DOHH2 (cell line): ENCODE measurements around the gene DNAJC4.

ENCODE experiments used
- EZH2phosphoT487 ChIP-seq: fragments of 200-600 bp; sonication (generic); IDR thresholded peaks from 2 replicates; pipeline ENCODE4 v1.6.1; 2017; ENCODE audit warnings: borderline replicate concordance, mild to moderate bottlenecking, antibody characterized with exemption, low read length, moderate library complexity, mixed read lengths
- TF ChIP-seq, protein P1 (sequence below): fragments of 200-600 bp; sonication (generic); IDR thresholded peaks from one replicate; pipeline ENCODE4 v1.5.1; 2014; ENCODE audit warnings: antibody characterized with exemption, mild to moderate bottlenecking, low read depth, low read length; ENCODE audit not compliant: poor library complexity, severe bottlenecking

DNA sequence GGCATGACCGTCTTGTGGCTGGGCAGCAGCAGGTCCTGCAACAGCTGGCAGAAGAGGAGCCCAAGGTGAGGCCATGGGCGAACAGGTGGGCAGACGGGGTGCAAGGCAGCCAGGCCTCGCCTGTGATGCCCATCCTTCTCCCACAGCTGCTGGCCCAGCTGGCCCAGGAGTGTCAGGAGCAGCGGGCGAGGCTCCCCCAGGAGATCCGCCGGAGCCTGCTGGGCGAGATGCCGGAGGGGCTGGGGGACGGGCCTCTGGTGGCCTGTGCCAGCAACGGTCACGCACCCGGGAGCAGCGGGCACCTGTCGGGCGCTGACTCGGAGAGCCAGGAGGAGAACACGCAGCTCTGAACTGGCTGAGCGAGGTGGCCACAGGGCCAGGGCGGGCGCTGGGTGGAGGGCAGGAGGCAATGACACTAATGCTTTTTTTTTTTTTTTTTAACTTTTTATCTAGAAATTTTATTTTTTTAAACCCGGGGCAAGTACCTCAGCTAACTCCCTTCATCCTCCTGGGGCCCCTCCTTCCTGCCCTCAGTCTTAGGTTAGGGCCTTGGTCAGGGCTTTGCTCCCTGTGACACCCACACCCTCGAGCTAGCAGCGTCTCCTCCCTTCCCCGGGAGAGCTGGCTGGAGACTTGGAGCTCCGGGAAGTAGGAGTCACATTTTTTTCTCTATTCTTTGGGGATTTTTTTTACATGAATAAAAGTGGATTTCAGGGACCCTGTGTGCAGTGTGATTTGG lies 37.0 kb downstream of the DNAJC4 start:
- TF ChIP-seq, protein P1, sequence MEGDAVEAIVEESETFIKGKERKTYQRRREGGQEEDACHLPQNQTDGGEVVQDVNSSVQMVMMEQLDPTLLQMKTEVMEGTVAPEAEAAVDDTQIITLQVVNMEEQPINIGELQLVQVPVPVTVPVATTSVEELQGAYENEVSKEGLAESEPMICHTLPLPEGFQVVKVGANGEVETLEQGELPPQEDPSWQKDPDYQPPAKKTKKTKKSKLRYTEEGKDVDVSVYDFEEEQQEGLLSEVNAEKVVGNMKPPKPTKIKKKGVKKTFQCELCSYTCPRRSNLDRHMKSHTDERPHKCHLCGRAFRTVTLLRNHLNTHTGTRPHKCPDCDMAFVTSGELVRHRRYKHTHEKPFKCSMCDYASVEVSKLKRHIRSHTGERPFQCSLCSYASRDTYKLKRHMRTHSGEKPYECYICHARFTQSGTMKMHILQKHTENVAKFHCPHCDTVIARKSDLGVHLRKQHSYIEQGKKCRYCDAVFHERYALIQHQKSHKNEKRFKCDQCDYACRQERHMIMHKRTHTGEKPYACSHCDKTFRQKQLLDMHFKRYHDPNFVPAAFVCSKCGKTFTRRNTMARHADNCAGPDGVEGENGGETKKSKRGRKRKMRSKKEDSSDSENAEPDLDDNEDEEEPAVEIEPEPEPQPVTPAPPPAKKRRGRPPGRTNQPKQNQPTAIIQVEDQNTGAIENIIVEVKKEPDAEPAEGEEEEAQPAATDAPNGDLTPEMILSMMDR, result no peak
- no peak for TF ChIP-seq EZH2phosphoT487
